ENCODE measurements around the gene PLCE1.

DNA sequence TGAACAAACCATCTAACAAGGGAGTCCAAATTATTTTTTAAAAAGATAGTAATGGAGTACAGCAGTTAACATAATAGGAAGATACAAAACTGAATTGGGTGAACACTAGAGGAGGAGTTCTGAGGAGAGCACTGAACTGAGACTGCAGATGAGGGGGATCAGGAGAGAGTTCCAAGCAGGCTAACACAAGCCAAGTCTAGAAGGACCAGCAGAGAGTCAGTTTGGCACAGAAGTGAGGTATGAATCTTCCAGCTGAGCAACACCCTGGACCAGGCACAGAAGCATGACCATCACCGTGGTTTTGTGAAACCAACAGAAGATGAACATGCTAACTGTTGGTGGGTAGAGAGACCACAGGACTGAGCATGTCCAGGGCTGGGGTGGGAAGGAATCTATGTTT lies 30.8 kb upstream of the PLCE1 start:
- TF ChIP-seq, protein P1, sequence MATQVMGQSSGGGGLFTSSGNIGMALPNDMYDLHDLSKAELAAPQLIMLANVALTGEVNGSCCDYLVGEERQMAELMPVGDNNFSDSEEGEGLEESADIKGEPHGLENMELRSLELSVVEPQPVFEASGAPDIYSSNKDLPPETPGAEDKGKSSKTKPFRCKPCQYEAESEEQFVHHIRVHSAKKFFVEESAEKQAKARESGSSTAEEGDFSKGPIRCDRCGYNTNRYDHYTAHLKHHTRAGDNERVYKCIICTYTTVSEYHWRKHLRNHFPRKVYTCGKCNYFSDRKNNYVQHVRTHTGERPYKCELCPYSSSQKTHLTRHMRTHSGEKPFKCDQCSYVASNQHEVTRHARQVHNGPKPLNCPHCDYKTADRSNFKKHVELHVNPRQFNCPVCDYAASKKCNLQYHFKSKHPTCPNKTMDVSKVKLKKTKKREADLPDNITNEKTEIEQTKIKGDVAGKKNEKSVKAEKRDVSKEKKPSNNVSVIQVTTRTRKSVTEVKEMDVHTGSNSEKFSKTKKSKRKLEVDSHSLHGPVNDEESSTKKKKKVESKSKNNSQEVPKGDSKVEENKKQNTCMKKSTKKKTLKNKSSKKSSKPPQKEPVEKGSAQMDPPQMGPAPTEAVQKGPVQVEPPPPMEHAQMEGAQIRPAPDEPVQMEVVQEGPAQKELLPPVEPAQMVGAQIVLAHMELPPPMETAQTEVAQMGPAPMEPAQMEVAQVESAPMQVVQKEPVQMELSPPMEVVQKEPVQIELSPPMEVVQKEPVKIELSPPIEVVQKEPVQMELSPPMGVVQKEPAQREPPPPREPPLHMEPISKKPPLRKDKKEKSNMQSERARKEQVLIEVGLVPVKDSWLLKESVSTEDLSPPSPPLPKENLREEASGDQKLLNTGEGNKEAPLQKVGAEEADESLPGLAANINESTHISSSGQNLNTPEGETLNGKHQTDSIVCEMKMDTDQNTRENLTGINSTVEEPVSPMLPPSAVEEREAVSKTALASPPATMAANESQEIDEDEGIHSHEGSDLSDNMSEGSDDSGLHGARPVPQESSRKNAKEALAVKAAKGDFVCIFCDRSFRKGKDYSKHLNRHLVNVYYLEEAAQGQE (IDR thresholded peaks at IDR 0.05; ENCODE audit: low read depth, low read length) = no peak
- TF ChIP-seq ZNF24 (IDR thresholded peaks at IDR 0.05) (no peak), GABPA (IDR thresholded peaks at IDR 0.05; ENCODE audit: low read depth) (no peak), RAD21 (IDR thresholded peaks at IDR 0.05; ENCODE audit: insufficient read depth, low read depth, low read length) (no peak)

All from GM12878 (cell line).